ENCODE data around the gene LINGO3. TPM values are rescaled to one million over a fixed set of nuclear protein-coding genes. Genes with fewer than 3 reads are reported as not detected.

LINGO3 gene
- total RNA-seq, 2 donors from 2014 or later = 0.68 TPM; not detected in 1

- intact Hi-C loops (cut with DNase I) = no loop called here
- Histone ChIP-seq H3K27ac (no peak overlapping the region), H3K27me3 (replicated peaks; ENCODE audit: insufficient read depth) (peaks cover 13% of the 10 kb centered on the region), H3K4me1 (replicated peaks) (no peaks in the 10 kb centered on the region), H3K4me3 (no peak overlapping the region), H3K36me3 (no peaks in the 10 kb centered on the region), H3K9me3 (no peaks in the 10 kb centered on the region)
- WGBS = 77% methylated on average over 17 of the region's 17 CpGs
- TF ChIP-seq POLR2A (IDR thresholded peaks at IDR 0.05) = no peak
- no peak for TF ChIP-seq POLR2AphosphoS5 (IDR thresholded peaks at IDR 0.05)
- DNase-seq (ENCODE audit: low spot score) = no peak
Observed at GRCh38 chr19:2300533-2300932, 7.4 kb downstream of the LINGO3 start.

GRCh38 chr19:2296141-2296540 lies 11.8 kb downstream of the LINGO3 start:
- 86% methylated on average over 16 of the region's 16 CpGs for WGBS
- Histone ChIP-seq H3K4me1 (replicated peaks) (peaks cover 4% of the 10 kb centered on the region), H3K36me3 (no peaks in the 10 kb centered on the region), H3K27me3 (replicated peaks; ENCODE audit: insufficient read depth) (peaks cover 8% of the 10 kb centered on the region), H3K4me3 (no peak overlapping the region), H3K9me3 (no peaks in the 10 kb centered on the region), H3K27ac (no peak overlapping the region)
- no peak for DNase-seq (ENCODE audit: low spot score)
- intact Hi-C loops (cut with DNase I) = no loop called here
- TF ChIP-seq CTCF (IDR thresholded peaks at IDR 0.05) (no peak), POLR2A (IDR thresholded peaks at IDR 0.05) (no peak), POLR2AphosphoS5 (IDR thresholded peaks at IDR 0.05) (no peak)

GRCh38 chr19:2294687-2295335 lies 13.1 kb downstream of the LINGO3 start:
- H3K4me3 ChIP-seq = no peak overlapping the region
- H3K4me1 ChIP-seq (replicated peaks) = peaks cover 17% of the 10 kb centered on the region
- H3K27ac ChIP-seq = no peak overlapping the region
- TF ChIP-seq POLR2A (IDR thresholded peaks at IDR 0.05) (no peak), POLR2AphosphoS5 (IDR thresholded peaks at IDR 0.05) (no peak), CTCF (IDR thresholded peaks at IDR 0.05) (no peak)
- intact Hi-C loops (cut with DNase I) = no loop called here
- 16% methylated on average over 21 of the region's 26 CpGs for WGBS
- H3K27me3 ChIP-seq (replicated peaks; ENCODE audit: insufficient read depth) = peaks cover 13% of the 10 kb centered on the region
- no peaks in the 10 kb centered on the region for H3K36me3 ChIP-seq
- H3K9me3 ChIP-seq = no peaks in the 10 kb centered on the region
- DNase-seq (ENCODE audit: low spot score) = no peak

- no peak for DNase-seq (ENCODE audit: low spot score)
- Histone ChIP-seq H3K36me3 (no peaks in the 10 kb centered on the region), H3K27me3 (replicated peaks; ENCODE audit: insufficient read depth) (peaks cover 18% of the 10 kb centered on the region), H3K27ac (no peak overlapping the region), H3K4me1 (replicated peaks) (peaks cover 20% of the 10 kb centered on the region), H3K9me3 (no peaks in the 10 kb centered on the region), H3K4me3 (peak overlapping the region in 1 of 2 donors; percentile 22)
- TF ChIP-seq CTCF (IDR thresholded peaks at IDR 0.05) (no peak), POLR2A (IDR thresholded peaks at IDR 0.05) (no peak), POLR2AphosphoS5 (IDR thresholded peaks at IDR 0.05) (no peak)
- WGBS = 20% methylated on average over 35 of the region's 67 CpGs
- intact Hi-C loops (cut with DNase I) = no loop called here
Observed at GRCh38 chr19:2291185-2291751, 16.7 kb downstream of the LINGO3 start.

- H3K27me3 ChIP-seq (replicated peaks; ENCODE audit: insufficient read depth) = peaks cover 13% of the 10 kb centered on the region
- H3K4me3 ChIP-seq = peak overlapping the region; percentile 12 to 22
- peaks cover 20% of the 10 kb centered on the region for H3K4me1 ChIP-seq (replicated peaks)
- intact Hi-C loops (cut with DNase I) = no loop called here
- H3K9me3 ChIP-seq = no peaks in the 10 kb centered on the region
- no peak for DNase-seq (ENCODE audit: low spot score)
- H3K36me3 ChIP-seq = no peaks in the 10 kb centered on the region
- no peak overlapping the region for H3K27ac ChIP-seq
- WGBS = 2% methylated on average over 34 of the region's 82 CpGs
- no peak for TF ChIP-seq POLR2AphosphoS5 (IDR thresholded peaks at IDR 0.05)
- no peak for TF ChIP-seq POLR2A (IDR thresholded peaks at IDR 0.05)
- TF ChIP-seq CTCF (IDR thresholded peaks at IDR 0.05) = no peak
Observed at GRCh38 chr19:2290441-2291184, 17.3 kb downstream of the LINGO3 start.
